Keratinocyte (primary cell): ENCODE measurements around the gene ASTN2. TPM values are rescaled to one million over a fixed set of nuclear protein-coding genes. Genes with fewer than 3 reads are reported as not detected.

Experiments used
- DNase-seq: peaks from one replicate; pipeline ENCODE4 v3.0.0-alpha.2; 2011; ENCODE audit warnings: low read depth, missing footprints, low spot score
- FAIRE-seq: peaks from 2 replicates; lab custom pipeline; 2011; peaks lifted over from hg19 to GRCh38; lab: Jason Lieb, UNC
- H2AFZ ChIP-seq: 2 replicates; pipeline ENCODE4 v1.6.0; 2012; ENCODE audit warnings: low read length, control low read depth, inconsistent platforms; ENCODE audit not compliant: control insufficient read depth
- H3K27ac ChIP-seq: 2 replicates; pipeline ENCODE4 v1.5.1; 2011; ENCODE audit warnings: low read length; ENCODE audit not compliant: control insufficient read depth, insufficient read depth
- H3K27me3 ChIP-seq: 3 replicates; pipeline ENCODE4 v1.6.0; 2011; ENCODE audit warnings: low read length; ENCODE audit not compliant: control insufficient read depth, insufficient read depth; ENCODE audit errors: extremely low read depth
- H3K36me3 ChIP-seq, 2 experiments: 2 replicates in 1 of 2; 3 replicates in 1 of 2; pipeline ENCODE4 v1.5.1; 2011; ENCODE audit warnings: low read length in 2 of 2, mild to moderate bottlenecking in 1 of 2; ENCODE audit not compliant: control insufficient read depth in 2 of 2, insufficient read depth in 2 of 2; ENCODE audit errors: extremely low read depth in 1 of 2
- H3K4me1 ChIP-seq: 3 replicates; pipeline ENCODE4 v1.5.1; 2011; ENCODE audit warnings: low read length; ENCODE audit not compliant: control insufficient read depth, insufficient read depth; ENCODE audit errors: extremely low read depth
- H3K4me2 ChIP-seq: 3 replicates; pipeline ENCODE4 v1.6.0; 2011; ENCODE audit warnings: low read depth, low read length; ENCODE audit not compliant: control insufficient read depth, insufficient read depth; ENCODE audit errors: extremely low read depth
- H3K4me3 ChIP-seq, 3 experiments: fragments of 200-600 bp in 1 of 3; sonication (generic) in 1 of 3; 2 replicates in 2 of 3; 3 replicates in 1 of 3; pipeline ENCODE4 v1.5.1; 2011 to 2016; ENCODE audit warnings: low read length in 3 of 3, mild to moderate bottlenecking in 3 of 3, control low read depth in 2 of 3, inconsistent platforms in 1 of 3, low read depth in 1 of 3, mixed read lengths in 1 of 3, mixed run types in 1 of 3, moderate library complexity in 1 of 3; ENCODE audit not compliant: control insufficient read depth in 2 of 3, insufficient read depth in 2 of 3; ENCODE audit errors: extremely low read depth in 1 of 3
- H3K79me2 ChIP-seq: 2 replicates; pipeline ENCODE4 v1.6.0; 2012; ENCODE audit warnings: low read length; ENCODE audit not compliant: control insufficient read depth, insufficient read depth
- H3K9ac ChIP-seq: 3 replicates; pipeline ENCODE4 v1.6.0; 2011; ENCODE audit warnings: low read length; ENCODE audit not compliant: control insufficient read depth, insufficient read depth; ENCODE audit errors: extremely low read depth
- H3K9me1 ChIP-seq: 3 replicates; pipeline ENCODE4 v1.6.0; 2011; ENCODE audit warnings: low read length; ENCODE audit not compliant: control insufficient read depth, insufficient read depth; ENCODE audit errors: extremely low read depth
- H3K9me3 ChIP-seq: 2 replicates; pipeline ENCODE4 v1.5.1; 2012; ENCODE audit warnings: low read depth, low read length; ENCODE audit not compliant: control insufficient read depth
- H4K20me1 ChIP-seq: 3 replicates; pipeline ENCODE4 v1.6.0; 2011; ENCODE audit warnings: low read length; ENCODE audit not compliant: control insufficient read depth, insufficient read depth; ENCODE audit errors: extremely low read depth
- CTCF ChIP-seq, 3 experiments: IDR thresholded peaks in 1 of 3; conservative IDR thresholded peaks in 1 of 3; optimal IDR thresholded peaks in 1 of 3; 2 replicates in 2 of 3; 3 replicates in 1 of 3; pipeline versions ENCODE3 to v1.5.1; 2011; ENCODE audit warnings: low read length in 3 of 3, mild to moderate bottlenecking in 3 of 3, moderate library complexity in 2 of 3, control low read depth in 1 of 3, inconsistent platforms in 1 of 3; ENCODE audit not compliant: insufficient read depth in 2 of 3; ENCODE audit errors: extremely low read depth in 1 of 3
- EZH2 ChIP-seq: IDR thresholded peaks from one replicate; pipeline ENCODE4 v1.6.1; 2012; ENCODE audit warnings: inconsistent platforms, mild to moderate bottlenecking, low read length, moderate library complexity
- dilution Hi-C: fragments of 300-500 bp; cut with MboI; formaldehyde crosslinking; loops from one replicate; pipeline ENCODE4 v1.7.0; 2020; ENCODE audit warnings: low sequenced_read_pairs; ENCODE audit not compliant: extremely low pct_ligation_motif_present
- polyA plus RNA-seq, 5 experiments: library from polyadenylated mRNA; depleted of rRNA in 3 of 5; stranded (reverse) in 3 of 5; stranded (forward) in 1 of 5; unstranded in 1 of 5; fragments of >200 nt; gene quantifications; 1 replicate in 1 of 5; 2 replicates in 3 of 5; 3 replicates in 1 of 5; pipeline versions ENCODE4 v1.2.1 to v1.2.3, GENCODE V29; 2011 to 2012; ENCODE audit warnings: missing spikeins in 2 of 5, low read depth in 1 of 5, low replicate concordance in 1 of 5

ASTN2 gene
- polyA plus RNA-seq, 1 donor (not counting 4 experiments of a cell fraction or from before 2014, with no cell fraction given) = 0.31 TPM

- H3K27ac ChIP-seq = no peak overlapping the region
- no peak for TF ChIP-seq EZH2
- no peak for TF ChIP-seq CTCF (optimal IDR thresholded peaks at IDR 0.05 in 1 of 3, IDR thresholded peaks at IDR 0.05 in 1 of 3, conservative IDR thresholded peaks at IDR 0.05 in 1 of 3; ENCODE audit: extremely low read depth in 1 of 3, insufficient read depth in 2 of 3, low read length in 3 of 3)
These were observed 14.7 kb downstream of the ASTN2 start for GRCh38 chr9:117400171-117400570.

GRCh38 chr9:117395151-117395650, 19.7 kb downstream of the ASTN2 start:
- H4K20me1 ChIP-seq = no peaks in the 10 kb centered on the region
- no peak for FAIRE-seq
- H3K27ac ChIP-seq = no peak overlapping the region
- H3K4me1 ChIP-seq = no peaks in the 10 kb centered on the region
- no peak overlapping the region for H3K4me2 ChIP-seq
- no peak overlapping the region for H2AFZ ChIP-seq
- dilution Hi-C loops = no loop called here
- H3K36me3 ChIP-seq = no peaks in the 10 kb centered on the region
- no peaks in the 10 kb centered on the region for H3K9me3 ChIP-seq
- DNase-seq = no peak
- no peak overlapping the region for H3K4me3 ChIP-seq
- H3K79me2 ChIP-seq = no peaks in the 10 kb centered on the region
- H3K9me1 ChIP-seq = no peaks in the 10 kb centered on the region
- H3K9ac ChIP-seq = no peak overlapping the region
- TF ChIP-seq EZH2 (no peak), CTCF (optimal IDR thresholded peaks at IDR 0.05 in 1 of 3, IDR thresholded peaks at IDR 0.05 in 1 of 3, conservative IDR thresholded peaks at IDR 0.05 in 1 of 3; ENCODE audit: extremely low read depth in 1 of 3, insufficient read depth in 2 of 3, low read length in 3 of 3) (no peak)
- H3K27me3 ChIP-seq = no peaks in the 10 kb centered on the region

More at GRCh38 chr9:117400171-117400570, 14.7 kb downstream of the ASTN2 start:
- DNase-seq = no peak
- H3K79me2 ChIP-seq = no peaks in the 10 kb centered on the region
- H3K4me2 ChIP-seq = no peak overlapping the region
- no peaks in the 10 kb centered on the region for H3K36me3 ChIP-seq
- H2AFZ ChIP-seq = no peak overlapping the region
- no peak overlapping the region for H3K4me3 ChIP-seq
- no peaks in the 10 kb centered on the region for H3K9me1 ChIP-seq
- no peaks in the 10 kb centered on the region for H3K27me3 ChIP-seq
- no peak for FAIRE-seq
- H3K9ac ChIP-seq = no peak overlapping the region
- no peaks in the 10 kb centered on the region for H3K9me3 ChIP-seq
- no peaks in the 10 kb centered on the region for H4K20me1 ChIP-seq
- dilution Hi-C loops = no loop called here
- H3K4me1 ChIP-seq = no peaks in the 10 kb centered on the region
